HG03575 (cell line): ENCODE results near the gene VPS11.

Experiments
- ATAC-seq: cut with Tn5 transposase; IDR thresholded peaks from one replicate; pipeline ENCODE4 v1.9.1; 2021; ENCODE audit not compliant: unreplicated experiment, insufficient number of reproducible peaks, low FRiP score; ENCODE audit errors: extremely low read depth

The VPS11 gene

DNA sequence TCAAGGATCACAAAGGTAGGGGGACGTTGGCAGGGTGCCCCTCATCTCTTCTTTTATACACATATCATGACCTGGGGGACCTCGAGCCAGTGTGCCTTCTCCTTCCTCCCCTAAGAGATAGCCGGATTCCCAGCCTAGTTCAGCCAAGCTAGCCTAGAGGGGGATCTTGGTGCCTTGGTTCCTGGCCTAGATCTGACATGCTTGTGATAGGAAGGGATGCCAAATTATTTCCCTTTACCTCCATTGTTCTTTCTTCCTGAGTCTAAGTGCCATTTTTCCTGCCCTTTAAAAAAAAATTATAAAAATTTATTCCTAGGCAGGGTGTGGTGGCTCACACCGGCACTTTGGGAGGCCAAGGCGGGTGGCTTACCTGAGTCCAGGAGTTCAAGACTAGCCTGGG lies 46.7 kb downstream of the VPS11 start:
- no peak for ATAC-seq

DNA sequence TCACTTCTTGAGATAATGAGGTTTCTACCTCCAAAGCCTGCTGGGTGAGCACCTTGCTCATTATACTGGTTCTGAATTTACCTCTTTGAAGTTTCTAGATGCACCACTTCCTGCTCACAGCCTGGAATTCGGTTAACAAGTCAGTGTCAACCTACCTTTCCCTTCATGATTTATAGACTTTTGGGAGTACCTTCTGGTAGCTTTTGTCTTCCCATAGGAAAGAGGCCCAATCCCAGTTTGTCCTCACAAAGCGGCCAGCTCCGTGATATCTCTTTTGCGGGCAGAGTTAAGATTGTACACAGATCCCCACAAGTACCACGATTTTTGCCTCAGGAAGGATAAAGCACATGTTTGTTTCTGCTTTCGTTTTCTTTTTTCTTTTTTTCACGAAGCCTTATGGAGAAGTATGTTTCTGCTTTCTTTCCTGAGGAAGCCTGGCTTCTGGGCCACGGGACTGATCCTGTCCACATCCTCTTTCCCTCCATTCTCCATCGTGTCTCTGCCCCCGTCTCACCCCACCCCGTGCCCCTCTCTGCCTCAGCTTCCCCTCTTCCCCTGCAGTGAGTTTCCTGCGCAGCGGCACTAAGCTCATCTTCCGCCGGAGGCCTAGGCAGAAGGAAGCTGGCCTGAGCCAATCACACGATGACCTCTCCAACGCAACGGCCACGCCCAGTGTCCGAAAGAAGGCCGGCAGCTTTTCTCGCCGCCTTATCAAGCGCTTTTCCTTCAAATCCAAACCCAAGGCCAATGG lies 48.0 kb downstream of the VPS11 start:
- ATAC-seq = no peak

DNA sequence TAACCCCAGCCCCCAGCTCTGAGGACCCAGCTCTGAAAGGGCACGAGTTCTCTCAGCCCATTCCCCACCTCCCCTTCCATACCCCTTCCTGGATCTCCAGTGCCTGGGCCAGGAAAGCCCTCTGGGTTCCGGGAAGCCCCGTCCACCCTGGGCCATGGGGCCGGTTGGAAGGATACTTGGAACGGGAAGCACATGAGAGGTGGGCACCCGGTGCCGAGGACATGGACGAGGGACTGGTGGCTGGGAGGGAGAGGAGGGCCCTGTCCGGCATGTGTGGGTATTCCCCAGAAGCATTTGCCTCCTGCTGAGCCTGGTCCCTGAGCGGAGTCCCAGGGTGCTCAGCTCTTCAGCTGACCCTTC lies 48.6 kb downstream of the VPS11 start:
- ATAC-seq = no peak

DNA sequence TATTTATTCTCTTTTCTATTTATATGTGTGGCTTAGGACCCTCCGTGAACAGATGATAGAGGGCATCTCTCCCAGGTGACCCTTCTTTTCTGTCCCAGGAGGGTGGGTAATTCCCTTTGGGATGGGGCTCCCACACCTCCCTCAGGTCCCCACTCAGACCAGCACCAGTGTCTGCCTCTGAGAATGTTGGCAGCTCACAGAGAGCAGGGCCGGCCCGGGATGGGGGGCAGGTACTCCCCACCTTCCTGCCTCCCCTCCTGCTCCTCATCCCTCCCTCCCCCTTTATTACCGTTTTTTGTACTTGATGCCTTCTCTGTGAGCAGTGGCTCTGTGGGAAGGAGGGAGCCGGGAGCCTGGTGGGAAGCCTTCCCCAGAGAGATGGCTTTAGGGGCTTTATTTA lies 49.0 kb downstream of the VPS11 start:
- ATAC-seq = no peak

DNA sequence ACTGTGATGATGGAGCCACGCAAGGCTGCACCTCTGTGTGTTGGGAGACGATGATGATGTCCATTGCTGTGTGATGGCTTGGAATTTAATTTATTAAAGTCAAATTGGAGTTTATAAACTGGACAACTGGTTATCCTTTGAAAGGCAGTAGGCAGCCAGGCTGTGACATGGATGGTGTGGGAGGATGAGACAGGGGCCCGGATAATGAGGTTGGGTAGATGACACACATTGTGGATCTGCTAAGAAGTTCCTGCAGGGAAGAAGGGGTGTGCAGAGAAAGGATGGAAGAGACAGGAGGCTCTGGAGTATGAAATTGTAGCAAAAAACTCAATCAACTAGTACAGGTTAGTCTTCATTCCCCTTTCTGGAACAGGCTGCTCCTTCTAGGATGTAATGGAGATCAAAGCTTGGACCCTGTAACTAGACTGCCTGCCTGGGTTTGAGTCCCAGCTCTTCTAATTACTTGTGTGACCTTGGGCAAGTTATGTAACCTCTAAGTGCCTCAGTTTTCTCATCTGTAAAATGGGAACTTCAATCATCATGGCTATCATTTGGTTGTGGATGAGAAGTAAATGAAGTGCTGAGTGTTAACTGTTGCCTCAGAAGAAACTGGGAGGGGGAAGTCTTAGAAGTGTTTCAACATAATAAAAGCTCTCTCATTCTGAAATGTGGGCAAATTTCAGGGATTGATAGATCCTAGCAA lies 49.5 kb downstream of the VPS11 start:
- ATAC-seq = no peak

DNA sequence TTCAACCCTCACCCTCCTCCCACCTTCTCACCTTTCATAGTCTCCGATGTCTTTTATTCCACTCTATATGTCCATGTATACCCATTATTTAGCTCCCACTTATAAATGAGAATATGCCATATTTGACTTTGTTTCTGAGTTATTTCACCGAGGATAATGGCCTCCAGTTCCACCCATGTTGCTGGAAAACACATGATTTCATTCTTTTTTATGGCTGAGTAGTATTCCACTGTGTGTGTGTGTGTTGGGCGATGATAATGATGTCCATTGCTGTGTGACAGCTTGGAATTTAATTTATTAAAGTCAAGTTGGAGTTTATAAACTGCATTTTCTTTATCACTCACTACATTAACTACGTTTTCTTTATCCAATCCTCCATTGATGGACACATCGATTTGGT lies 50.6 kb downstream of the VPS11 start:
- ATAC-seq = no peak

DNA sequence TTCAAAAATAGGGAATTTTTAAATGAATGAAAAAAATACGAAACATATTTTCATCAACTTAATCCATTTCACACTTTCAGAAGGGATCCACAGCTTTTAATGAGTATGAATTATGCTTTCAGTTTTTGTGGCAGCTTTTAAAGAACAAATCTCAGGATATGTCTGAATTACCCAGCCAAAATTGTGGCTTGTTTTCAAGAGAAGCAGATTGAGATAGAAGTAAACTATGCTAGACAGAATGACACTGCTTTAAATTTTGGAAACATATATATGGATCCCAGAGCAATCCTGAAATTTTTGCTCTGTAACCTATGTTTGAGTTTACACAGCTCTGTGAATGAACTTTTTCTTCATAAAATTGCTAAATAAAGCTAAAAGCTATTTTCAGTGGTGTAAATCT lies 51.3 kb downstream of the VPS11 start:
- ATAC-seq = no peak

DNA sequence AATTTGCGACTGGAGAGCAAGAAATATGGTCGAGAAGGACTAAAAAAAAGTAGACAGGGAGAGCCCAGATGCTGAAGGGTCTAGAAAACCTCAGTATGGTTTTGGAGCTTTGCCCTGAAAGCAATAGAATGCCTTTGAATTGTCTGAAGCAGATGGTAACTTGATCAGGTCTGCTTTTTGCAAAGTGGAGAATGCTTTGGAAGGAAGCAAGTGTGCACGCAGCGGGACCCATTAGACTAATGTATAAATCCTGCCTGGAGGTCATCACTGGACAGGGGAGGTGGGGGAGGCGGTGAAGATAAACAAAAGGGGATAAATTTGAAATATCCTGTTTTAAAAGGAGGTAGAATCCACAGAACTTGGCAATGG lies 53.0 kb downstream of the VPS11 start:
- no peak for ATAC-seq

DNA sequence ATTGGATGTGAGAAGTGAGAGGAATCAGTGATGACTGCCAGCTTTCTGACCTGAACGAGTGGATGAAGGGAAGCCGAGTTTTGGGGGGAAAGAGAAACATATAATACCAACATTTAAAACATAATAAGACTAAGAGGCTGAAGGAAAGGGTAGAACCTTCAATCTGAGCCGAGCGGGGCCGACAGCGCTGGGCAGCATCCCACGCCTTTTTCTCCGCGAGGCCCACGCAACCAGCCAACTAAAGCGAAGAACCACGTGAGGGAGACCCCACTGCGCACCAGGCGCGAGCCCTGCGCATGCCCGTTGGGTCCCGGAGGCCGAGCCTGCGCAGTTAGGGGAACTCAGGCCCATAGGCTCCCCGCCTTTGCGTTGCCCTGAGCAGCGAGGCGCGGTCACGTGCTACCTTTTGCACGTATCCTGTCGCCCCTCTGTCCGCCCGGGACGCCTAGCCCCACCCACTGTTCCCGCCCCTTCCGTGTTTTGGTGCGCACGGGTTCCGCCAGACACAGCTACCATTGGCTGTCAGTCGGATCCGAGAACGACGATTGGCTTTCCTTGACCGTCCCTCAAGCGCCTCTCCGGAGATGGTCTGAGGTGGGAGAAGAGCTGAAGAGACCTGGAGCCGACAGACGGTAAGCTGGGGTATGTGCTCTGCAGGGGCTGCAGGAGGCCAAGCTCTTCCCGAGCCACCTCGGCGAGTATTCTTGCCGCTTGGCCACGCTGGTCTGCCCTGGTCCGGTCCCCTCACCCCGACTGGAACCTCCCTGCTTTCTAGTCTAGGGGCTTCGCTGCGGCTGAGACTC lies 53.6 kb downstream of the VPS11 start, which contains the start of gene HINFP:
HINFP (plus strand) TSS at position 573 of the 803 bp plus-strand sequence. CDS start 5,365 bp downstream, outside the sequence.
- peak; percentile 75 for ATAC-seq

DNA sequence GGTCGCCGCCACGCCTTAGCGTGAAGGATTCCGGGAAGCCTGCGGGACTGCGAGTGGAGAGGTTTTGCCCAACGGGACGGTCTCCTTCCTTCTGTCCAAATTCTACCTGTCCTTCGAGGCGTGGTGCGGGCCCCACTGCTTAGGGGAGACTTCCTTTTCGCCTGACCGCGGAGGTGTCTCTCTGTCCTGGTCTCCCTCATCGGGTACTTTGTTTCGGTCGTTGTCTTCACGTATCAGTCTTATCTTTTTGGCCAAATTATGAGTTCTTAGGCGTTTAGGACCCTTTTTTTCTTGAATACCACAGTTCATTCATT lies 54.1 kb downstream of the VPS11 start:
- no peak for ATAC-seq

DNA sequence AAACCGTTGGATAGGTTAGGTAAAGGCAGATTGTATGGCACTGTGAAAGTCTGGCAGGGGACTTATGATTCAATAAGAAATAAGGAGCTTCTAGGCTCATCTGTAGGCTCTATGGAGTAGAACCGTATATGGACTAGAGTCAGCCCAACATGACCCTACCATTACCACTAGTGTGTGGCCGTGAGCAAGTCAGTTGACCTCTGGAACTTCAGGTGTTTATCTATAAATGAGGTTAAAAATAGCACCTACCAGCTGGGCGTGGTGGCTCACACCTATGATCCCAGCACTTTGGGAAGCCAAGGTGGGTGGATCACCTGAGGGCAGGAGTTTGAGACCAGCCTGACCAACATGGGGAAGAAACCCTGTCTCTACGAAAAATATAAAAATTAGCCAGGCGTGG lies 58.2 kb downstream of the VPS11 start:
- no peak for ATAC-seq

DNA sequence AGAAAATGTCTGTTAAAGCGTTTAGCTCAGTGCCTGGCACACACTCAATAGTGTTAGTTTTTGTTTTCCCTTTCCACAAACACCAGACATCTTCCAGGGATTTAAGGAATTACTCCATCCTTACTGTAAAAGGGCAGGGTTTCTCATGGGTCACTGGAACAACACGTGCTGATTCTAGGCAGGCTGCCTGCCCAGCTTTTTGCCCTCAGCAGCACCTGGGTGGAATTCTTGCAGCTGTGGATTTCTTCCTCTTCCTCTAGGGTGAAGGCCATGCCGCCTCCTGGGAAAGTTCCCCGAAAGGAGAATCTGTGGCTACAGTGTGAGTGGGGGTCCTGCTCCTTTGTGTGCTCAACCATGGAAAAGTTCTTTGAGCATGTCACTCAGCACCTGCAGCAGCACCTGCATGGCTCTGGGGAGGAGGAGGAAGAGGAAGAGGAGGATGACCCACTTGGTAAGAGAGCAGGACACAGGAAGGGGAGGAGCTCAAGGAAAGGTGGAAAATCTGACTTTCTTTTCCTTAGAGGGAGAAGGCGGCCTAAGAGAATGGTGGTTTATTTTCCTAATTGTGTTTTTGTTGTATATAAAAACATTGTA lies 59.2 kb downstream of the VPS11 start:
- ATAC-seq = no peak

DNA sequence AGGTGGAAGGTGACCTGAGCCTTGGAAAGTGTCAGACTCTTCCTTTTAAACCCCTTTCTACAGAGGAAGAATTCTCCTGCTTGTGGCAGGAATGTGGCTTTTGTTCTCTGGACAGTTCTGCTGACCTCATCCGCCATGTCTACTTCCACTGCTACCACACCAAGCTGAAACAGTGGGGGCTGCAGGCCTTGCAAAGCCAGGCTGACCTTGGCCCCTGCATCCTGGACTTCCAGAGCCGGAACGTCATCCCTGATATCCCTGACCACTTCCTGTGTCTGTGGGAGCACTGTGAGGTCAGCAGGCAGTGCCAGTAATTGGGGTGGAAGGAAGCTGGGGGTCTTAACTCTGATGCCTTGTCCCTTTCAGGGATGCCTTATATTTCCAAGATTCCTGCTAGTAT lies 63.0 kb downstream of the VPS11 start:
- ATAC-seq = no peak
